SU-DHL-6 (cell line): Measurements from ENCODE around the gene MAST4.

ENCODE experiments used
- H2AFZ ChIP-seq: fragments of 200-600 bp; sonication (generic); 2 replicates; pipeline ENCODE4 v1.6.1; 2014; ENCODE audit warnings: low read depth, mild to moderate bottlenecking, moderate library complexity, mixed read lengths, antibody characterized with exemption, low read length; ENCODE audit not compliant: severe bottlenecking
- H3F3A ChIP-seq: fragments of 200-600 bp; shearing (Covaris generic); 2 replicates; pipeline ENCODE4 v1.6.0; 2016; ENCODE audit warnings: antibody characterized with exemption, mild to moderate bottlenecking; ENCODE audit not compliant: insufficient read depth
- H3K27ac ChIP-seq: fragments of 200-600 bp; sonication (generic); 2 replicates; pipeline ENCODE4 v1.5.1; 2016; ENCODE audit warnings: low read depth, mild to moderate bottlenecking, low read length, moderate library complexity, mixed read lengths
- H3K27me3 ChIP-seq: fragments of 200-600 bp; sonication (generic), shearing (Covaris generic); 2 replicates; pipeline ENCODE4 v1.6.0; 2014; ENCODE audit warnings: mild to moderate bottlenecking, low read length
- H3K36me3 ChIP-seq: fragments of 200-600 bp; sonication (generic); 2 replicates; pipeline ENCODE4 v1.6.1; 2014; ENCODE audit warnings: mild to moderate bottlenecking, low read length, mixed read lengths
- H3K4me2 ChIP-seq: fragments of 300-600, 200-600 bp; shearing (Covaris generic), sonication (generic); 2 replicates; pipeline ENCODE4 v1.6.0; 2014; ENCODE audit warnings: low read length, low read depth, mild to moderate bottlenecking; ENCODE audit not compliant: poor library complexity, severe bottlenecking
- H3K4me3 ChIP-seq: fragments of 200-600 bp; sonication (generic); 2 replicates; pipeline ENCODE4 v1.5.1; 2014; ENCODE audit warnings: antibody characterized with exemption, low read length, mild to moderate bottlenecking, mixed read lengths; ENCODE audit not compliant: insufficient read depth, poor library complexity, severe bottlenecking
- H3K79me2 ChIP-seq: fragments of 200-600 bp; sonication (generic); 2 replicates; pipeline ENCODE4 v1.6.1; 2014; ENCODE audit warnings: mild to moderate bottlenecking, low read length, moderate library complexity; ENCODE audit not compliant: insufficient read depth
- H3K9ac ChIP-seq: fragments of 200-600 bp; sonication (generic); 2 replicates; pipeline ENCODE4 v1.7.0; 2014; ENCODE audit warnings: mild to moderate bottlenecking, low read length
- H3K9me2 ChIP-seq: fragments of 200-600 bp; sonication (generic); replicated peaks from 2 replicates; pipeline ENCODE4 v1.6.1; 2014; ENCODE audit warnings: low read length; ENCODE audit not compliant: insufficient read depth
- H3K9me3 ChIP-seq: fragments of 200-600 bp; sonication (generic); 2 replicates; pipeline ENCODE4 v1.6.1; 2014; ENCODE audit warnings: low read length, mixed read lengths; ENCODE audit not compliant: insufficient read depth
- H4K20me1 ChIP-seq: fragments of 200-600 bp; sonication (generic); 2 replicates; pipeline ENCODE4 v1.6.1; 2014; ENCODE audit warnings: low read depth, mild to moderate bottlenecking, antibody characterized with exemption, low read length, moderate library complexity, mixed read lengths
- EZH2phosphoT487 ChIP-seq: fragments of 200-600 bp; sonication (generic), shearing (Covaris generic); conservative IDR thresholded peaks from 2 replicates; pipeline ENCODE4 v1.6.1; 2018; ENCODE audit warnings: mild to moderate bottlenecking, antibody characterized with exemption, low read length, moderate library complexity, mixed read lengths
- TF ChIP-seq, protein P1 (sequence below): fragments of 200-600 bp; sonication (generic); IDR thresholded peaks from one replicate; pipeline ENCODE4 v1.5.1; 2017; ENCODE audit warnings: antibody characterized with exemption, mild to moderate bottlenecking, low read length, moderate library complexity; ENCODE audit not compliant: insufficient read depth, poor library complexity, severe bottlenecking

The MAST4 gene

GRCh38 chr5:66713998-66714397, 117.8 kb downstream of the MAST4 start:
- Histone ChIP-seq H3K4me3 (no peak overlapping the region), H3K27me3 (no peaks in the 10 kb centered on the region), H3K9me2 (no peaks in the 10 kb centered on the region), H4K20me1 (no peaks in the 10 kb centered on the region), H3K79me2 (no peaks in the 10 kb centered on the region), H3K36me3 (no peaks in the 10 kb centered on the region), H3F3A (no peaks in the 10 kb centered on the region), H3K9me3 (peaks cover 9% of the 10 kb centered on the region; the same call in 1 of the 2 replicates), H3K27ac (no peak overlapping the region), H3K9ac (no peak overlapping the region), H2AFZ (no peak overlapping the region), H3K4me2 (no peak overlapping the region)
- TF ChIP-seq, protein P1, sequence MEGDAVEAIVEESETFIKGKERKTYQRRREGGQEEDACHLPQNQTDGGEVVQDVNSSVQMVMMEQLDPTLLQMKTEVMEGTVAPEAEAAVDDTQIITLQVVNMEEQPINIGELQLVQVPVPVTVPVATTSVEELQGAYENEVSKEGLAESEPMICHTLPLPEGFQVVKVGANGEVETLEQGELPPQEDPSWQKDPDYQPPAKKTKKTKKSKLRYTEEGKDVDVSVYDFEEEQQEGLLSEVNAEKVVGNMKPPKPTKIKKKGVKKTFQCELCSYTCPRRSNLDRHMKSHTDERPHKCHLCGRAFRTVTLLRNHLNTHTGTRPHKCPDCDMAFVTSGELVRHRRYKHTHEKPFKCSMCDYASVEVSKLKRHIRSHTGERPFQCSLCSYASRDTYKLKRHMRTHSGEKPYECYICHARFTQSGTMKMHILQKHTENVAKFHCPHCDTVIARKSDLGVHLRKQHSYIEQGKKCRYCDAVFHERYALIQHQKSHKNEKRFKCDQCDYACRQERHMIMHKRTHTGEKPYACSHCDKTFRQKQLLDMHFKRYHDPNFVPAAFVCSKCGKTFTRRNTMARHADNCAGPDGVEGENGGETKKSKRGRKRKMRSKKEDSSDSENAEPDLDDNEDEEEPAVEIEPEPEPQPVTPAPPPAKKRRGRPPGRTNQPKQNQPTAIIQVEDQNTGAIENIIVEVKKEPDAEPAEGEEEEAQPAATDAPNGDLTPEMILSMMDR: no peak
- TF ChIP-seq EZH2phosphoT487: no peak

- no peaks in the 10 kb centered on the region for H3K36me3 ChIP-seq
- no peaks in the 10 kb centered on the region for H3K9me3 ChIP-seq
- no peak overlapping the region for H3K4me2 ChIP-seq
- no peak overlapping the region for H3K9ac ChIP-seq
- no peak overlapping the region for H3K27ac ChIP-seq
- H3K4me3 ChIP-seq: no peak overlapping the region
- TF ChIP-seq, protein P1: no peak
- no peak for TF ChIP-seq EZH2phosphoT487
- no peaks in the 10 kb centered on the region for H3K9me2 ChIP-seq
- no peaks in the 10 kb centered on the region for H3K27me3 ChIP-seq
- no peaks in the 10 kb centered on the region for H3F3A ChIP-seq
- no peak overlapping the region for H2AFZ ChIP-seq
- H4K20me1 ChIP-seq: no peaks in the 10 kb centered on the region
- H3K79me2 ChIP-seq: no peaks in the 10 kb centered on the region
Measured at GRCh38 chr5:66717455-66718373, 121.5 kb downstream of the MAST4 start.

GRCh38 chr5:66718374-66719002, 122.3 kb downstream of the MAST4 start:
- H4K20me1 ChIP-seq: no peaks in the 10 kb centered on the region
- H3K79me2 ChIP-seq: no peaks in the 10 kb centered on the region
- H3K4me2 ChIP-seq: no peak overlapping the region
- no peaks in the 10 kb centered on the region for H3F3A ChIP-seq
- no peaks in the 10 kb centered on the region for H3K9me3 ChIP-seq
- H3K9ac ChIP-seq: no peak overlapping the region
- no peak overlapping the region for H3K4me3 ChIP-seq
- H3K9me2 ChIP-seq: no peaks in the 10 kb centered on the region
- no peaks in the 10 kb centered on the region for H3K27me3 ChIP-seq
- no peak overlapping the region for H3K27ac ChIP-seq
- no peaks in the 10 kb centered on the region for H3K36me3 ChIP-seq
- TF ChIP-seq, protein P1: no peak
- TF ChIP-seq EZH2phosphoT487: no peak
- no peak overlapping the region for H2AFZ ChIP-seq
